ENCODE data around the gene ZNF423.
"Not testable (repeated sequence)": the region's sequence is repeated elsewhere in the genome, so short reads cannot be mapped to it uniquely, and the experiment has no call there.

The ZNF423 gene

GRCh38 chr16:49687476-49688002 is 168.4 kb downstream of the ZNF423 start:
- no peak for DNase-seq

DNA sequence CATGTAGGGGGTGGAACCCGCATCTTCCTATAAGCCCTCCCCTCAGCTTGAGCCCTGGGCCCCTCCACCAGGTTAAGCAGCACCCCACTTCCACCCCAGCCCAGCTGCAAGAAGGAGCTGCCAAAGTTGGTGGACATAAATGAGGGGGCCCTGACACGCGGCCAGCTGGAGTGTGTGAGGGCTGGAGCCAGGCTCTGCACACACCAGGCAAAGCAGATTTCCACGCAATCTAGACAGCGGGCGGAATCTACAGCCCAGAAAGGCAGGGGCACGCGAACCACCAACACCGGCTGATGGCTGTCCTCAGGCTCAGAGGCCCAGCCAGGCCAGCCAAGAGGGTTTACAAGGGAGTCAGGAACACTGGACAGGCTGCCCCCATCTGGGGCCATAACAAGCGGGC is 171.2 kb downstream of the ZNF423 start:
- DNase-seq: no peak

DNA sequence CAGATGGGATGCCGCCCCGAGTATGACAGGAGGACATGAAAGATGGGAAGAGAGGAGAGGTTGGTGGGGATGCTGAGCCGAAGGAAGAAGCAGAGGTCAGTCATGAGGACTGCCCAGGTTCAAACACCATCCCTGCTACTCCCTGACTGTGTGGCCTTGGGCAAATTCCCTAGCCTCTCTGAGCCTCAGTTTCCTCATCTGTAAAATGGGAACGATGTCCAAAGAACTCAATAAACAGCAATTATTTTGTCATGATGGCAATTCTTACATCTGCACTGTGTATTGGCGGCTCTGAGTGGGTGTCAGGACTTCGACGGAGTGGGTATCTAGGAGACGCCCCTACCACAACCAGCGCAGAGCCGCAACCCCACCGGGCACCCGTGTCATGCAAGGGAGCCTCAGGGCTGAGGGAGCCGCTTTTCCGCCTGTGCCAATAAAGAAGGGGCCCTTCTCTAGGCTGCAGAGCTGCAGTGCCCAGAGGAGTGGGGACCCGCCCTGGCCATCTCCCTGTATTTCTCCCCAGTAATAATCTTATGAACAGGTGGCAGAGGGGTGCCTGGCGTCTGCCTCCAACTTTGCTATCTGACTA is 173.2 kb downstream of the ZNF423 start:
- DNase-seq: no peak

- no peak for DNase-seq
Observed at GRCh38 chr16:49681217-49681883, 174.6 kb downstream of the ZNF423 start.

DNA sequence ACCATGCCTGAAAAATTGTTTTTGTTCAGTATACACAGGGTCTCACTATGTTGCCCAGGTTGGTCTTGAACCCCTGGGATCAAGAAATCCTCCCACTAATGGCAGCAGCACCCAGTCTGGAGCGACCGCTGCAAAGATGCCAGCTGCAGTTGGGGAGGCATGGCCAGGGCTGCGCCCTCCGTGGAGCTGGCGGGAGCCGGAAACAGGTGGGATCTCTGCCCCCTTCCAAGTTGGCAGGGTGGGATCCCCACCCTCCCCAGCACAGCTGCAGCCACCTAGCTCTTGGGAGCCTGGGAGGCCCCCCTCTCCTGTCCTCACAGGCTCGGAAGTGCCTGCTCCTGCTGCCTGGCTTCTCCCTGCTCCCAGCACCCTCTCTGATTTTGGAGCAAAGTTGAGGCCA is 176.8 kb downstream of the ZNF423 start:
- DNase-seq: no peak

DNA sequence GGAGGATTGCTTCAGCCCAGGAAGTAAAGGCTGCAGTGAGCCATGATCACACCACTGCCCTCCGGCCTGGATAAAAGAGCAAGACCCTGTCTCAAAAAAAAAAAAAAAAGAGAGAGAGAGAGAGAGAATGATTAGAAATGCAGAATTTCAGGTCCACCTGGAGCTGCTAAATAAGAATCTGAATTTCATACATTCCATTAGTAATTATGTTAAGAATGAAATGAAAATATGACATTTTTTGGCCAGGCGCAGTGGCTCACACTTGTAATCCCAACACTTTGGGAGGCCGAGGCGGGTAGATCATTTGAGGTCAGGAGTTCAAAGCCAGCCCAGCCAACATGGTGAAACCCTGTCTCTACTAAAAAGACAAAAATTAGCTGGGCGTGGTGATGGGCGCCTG is 178.3 kb downstream of the ZNF423 start:
- DNase-seq: not testable (repeated sequence)

- no peak for DNase-seq
Observed at GRCh38 chr16:49675413-49675812, 180.5 kb downstream of the ZNF423 start.

DNA sequence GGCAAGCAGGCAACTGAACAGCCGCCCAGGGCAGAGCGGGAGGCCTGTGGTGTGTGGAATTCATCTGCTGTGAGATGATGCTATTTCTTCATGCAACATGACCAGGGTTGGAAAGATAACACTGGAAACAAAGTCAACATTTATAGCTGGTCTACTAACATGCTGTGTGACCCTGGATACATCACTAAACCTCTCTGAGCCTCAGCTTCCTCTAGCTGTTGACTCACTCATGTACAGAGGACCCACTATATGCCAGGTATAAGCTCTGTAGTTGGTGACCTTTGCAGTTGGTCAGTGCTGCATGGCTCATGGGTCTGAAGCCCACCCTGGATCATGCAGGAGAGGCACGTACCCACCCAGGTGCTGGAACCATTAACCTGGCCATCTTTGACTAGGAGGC is 180.9 kb downstream of the ZNF423 start:
- DNase-seq: no peak

DNA sequence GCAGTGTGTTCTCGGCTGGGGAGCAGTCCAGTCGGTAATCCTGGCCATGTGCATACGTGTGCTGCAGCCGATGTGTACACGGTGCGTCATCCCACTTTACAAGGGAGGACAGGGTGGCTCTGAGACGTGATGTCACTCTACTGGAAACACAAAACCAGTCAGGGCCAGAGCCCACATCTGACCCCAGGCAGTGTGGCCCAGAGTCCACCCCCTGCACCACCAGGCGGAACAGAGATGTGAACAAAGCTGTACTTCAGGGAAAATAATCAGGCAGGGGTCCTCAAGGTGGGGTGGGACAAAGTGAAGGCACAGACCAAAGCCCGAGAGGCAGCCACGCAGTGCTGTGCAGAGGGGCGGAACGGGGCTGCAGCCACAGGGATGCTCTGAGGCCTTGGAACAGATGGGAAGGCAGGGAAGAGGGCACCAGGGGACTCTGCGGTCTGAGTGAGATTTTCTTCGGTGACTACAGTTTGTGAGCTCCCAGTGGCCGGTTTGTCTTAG is 181.5 kb downstream of the ZNF423 start:
- no peak for DNase-seq

GRCh38 chr16:49673442-49673841 is 182.5 kb downstream of the ZNF423 start:
- no peak for DNase-seq

GRCh38 chr16:49672753-49673152 is 183.2 kb downstream of the ZNF423 start:
- no peak for DNase-seq

DNA sequence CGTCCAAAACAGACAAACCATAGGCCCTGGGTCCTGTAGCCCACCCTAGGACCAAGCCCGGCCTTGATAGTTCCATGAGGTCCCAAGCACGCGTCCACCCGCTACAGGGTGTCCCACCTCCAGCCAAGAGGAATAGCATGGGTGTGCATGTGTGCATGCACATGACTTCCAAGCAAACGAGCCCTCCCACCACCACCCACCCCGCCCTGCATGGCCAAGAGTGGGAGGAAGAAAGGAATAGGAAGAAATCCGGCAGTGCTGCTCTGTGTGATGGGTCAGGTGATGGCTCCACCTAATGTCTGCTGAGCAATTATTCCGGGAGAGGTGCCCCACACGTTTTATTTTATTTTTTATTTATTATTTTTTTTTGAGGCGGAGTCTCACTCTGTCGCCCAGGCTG is 184.6 kb downstream of the ZNF423 start:
- DNase-seq: no peak

DNA sequence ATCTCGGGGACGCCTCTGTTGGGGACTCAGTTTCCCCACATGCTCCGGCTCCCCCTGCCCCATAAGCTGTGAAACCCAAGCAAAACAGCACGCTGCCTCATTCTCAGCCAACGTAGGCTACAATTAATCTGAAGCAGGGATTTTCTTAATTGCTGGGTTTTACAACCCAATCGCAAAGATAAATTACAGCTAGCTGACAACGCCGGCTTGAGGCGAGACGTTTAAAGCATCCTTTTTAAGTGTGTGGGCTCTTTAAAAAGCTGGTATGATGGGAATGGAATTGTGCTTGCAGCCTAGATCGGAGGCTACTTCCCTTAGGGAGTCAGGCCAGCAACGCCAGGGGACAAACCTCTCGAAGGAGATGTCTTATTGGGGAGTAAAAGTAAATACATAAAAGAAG is 185.3 kb downstream of the ZNF423 start:
- DNase-seq: no peak

DNA sequence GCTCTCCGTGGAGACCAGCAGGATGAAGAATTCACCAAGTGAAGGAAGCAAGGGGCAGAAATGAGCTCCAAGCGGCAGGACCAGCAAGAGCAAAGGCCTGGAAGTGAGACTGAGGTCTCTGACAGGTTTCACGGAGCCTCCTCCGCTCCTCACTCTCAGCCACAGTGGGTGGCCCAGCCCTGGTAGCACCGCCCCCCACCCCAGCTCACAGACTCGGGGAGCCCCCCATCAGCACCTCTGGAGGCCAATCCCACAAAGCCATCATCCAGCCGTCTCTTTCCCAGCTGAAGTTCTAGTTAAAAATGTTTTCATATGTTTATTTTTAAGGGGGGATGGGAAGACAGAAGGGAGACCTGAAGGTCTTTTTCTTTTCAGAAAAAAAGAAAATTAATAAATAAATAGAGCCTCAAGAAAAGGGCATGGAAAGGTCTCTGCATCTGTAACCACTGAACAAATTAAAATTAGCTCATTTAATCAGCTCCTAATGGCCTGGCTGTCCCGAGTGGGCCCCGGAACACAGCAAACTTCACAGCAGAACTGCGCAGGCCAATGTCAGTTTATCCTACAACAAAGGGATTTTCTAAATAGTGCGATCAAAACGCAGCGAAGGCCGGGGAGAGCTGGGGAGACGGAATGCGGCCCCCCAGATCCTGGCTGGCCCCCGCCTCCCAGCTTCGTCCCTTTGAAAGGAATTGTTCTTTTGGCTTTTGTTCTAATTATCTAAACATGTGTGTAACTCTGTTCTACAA is 190.3 kb downstream of the ZNF423 start:
- no peak for DNase-seq

GRCh38 chr16:49664221-49665215 is 191.4 kb downstream of the ZNF423 start:
- DNase-seq: no peak

GRCh38 chr16:49663081-49664065 is 192.5 kb downstream of the ZNF423 start:
- DNase-seq: no peak

DNA sequence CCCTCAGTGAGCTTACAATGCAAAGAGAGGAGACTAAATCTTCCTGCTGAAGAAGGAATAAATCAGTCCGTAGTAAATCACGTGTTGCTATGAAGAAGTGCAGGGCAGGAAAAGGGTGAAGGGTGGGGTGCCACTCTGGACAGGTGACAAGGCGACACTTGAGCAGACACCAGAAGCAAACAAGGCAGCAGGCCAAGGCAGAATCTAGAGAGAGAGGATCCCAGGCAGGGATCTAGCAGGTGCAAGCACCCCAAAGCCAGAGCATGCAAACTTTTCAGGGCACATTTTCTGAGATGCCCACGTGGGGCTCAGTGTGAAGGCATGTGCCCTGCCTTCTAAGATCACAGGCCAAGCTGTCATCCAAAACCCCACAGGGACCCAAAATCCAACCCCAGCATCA is 193.3 kb downstream of the ZNF423 start:
- no peak for DNase-seq

- DNase-seq: no peak
Observed at GRCh38 chr16:49661465-49662187, 194.3 kb downstream of the ZNF423 start.

DNA sequence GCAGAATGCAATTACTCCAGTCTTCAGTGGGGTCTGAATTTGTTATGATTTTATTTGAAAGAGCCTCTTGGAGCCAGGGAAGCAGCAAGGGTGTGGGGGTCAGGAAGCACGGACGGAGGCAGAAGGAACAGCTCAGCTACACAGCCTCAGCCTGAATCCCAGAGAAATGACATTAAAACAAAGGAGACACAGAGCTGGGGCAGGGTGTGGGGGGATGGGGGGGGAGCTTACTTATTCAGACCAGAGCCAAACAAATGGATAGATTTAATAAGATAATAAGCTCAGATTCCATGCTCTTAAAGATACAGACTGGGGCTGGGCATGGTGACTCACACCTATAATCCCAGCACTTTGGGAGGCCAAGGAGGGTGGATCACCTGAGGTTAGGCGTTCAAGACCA is 195.3 kb downstream of the ZNF423 start:
- DNase-seq: no peak

DNA sequence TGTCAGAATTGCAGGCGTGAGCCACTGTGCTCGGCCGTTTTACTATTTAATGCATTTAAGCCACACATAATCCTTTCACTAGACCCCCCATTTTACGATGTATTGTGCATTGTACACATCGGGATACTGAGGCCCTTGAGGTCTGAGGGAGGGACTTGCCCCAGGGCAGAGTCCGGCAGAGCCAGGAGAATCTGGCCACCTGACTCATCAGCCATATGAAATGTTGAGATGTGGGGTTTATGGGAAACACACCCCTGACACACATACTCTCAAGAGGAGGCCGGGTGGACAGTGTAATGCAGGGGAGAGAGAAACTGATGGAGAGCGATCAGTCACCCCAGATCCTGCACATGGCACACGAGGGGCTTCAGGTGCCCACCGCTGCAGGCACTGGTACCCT is 196.6 kb downstream of the ZNF423 start:
- DNase-seq: no peak

DNA sequence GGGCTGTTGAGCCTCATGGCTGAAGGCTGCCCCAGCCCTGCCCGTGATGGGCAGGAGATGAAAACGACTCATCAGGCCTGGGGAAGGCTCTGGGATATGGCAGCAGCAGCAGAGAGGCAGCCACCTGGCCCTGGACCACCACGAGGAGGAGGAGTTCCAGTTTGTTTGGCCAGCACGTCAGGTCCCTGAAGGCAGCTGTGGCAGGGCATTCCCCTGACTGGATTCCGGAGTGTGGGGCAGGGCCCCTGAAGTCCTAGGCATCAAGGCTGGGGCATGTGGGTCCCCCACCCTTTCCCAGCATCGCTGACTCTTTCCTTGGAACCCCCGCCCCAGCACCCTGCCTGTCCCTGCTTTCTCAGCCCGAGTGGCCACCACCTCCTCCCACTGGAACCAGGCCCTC is 197.4 kb downstream of the ZNF423 start:
- no peak for DNase-seq

Measured in CD4-positive, alpha-beta T cell treated with Interleukin-15 for 1 hour (primary cell).